Thyroid gland (tissue), 4 donors: ENCODE data around the gene OCLN.
"Not testable (repeated sequence)": the region's sequence is repeated elsewhere in the genome, so short reads cannot be mapped to it uniquely, and the experiment has no call there.

Experiments used
- POLR2A ChIP-seq, 2 donors: fragments of 450-650 bp; IDR thresholded peaks; one replicate each; pipeline ENCODE4 v1.6.1; 2017; ENCODE audit warnings: antibody characterized with exemption in 2 of 2, mild to moderate bottlenecking in 2 of 2, moderate library complexity in 1 of 2
- TF ChIP-seq, protein P1 (sequence below), 6 experiments: fragments of 200-600 bp in 3 of 6; fragments of 450-650 bp in 3 of 6; sonication (generic) in 3 of 6; IDR thresholded peaks; one replicate each; pipeline ENCODE4 v1.5.1; 2016 to 2019; ENCODE audit warnings: antibody characterized with exemption in 6 of 6, mild to moderate bottlenecking in 2 of 6, inconsistent platforms in 1 of 6, moderate library complexity in 1 of 6

- TF ChIP-seq, protein P1, sequence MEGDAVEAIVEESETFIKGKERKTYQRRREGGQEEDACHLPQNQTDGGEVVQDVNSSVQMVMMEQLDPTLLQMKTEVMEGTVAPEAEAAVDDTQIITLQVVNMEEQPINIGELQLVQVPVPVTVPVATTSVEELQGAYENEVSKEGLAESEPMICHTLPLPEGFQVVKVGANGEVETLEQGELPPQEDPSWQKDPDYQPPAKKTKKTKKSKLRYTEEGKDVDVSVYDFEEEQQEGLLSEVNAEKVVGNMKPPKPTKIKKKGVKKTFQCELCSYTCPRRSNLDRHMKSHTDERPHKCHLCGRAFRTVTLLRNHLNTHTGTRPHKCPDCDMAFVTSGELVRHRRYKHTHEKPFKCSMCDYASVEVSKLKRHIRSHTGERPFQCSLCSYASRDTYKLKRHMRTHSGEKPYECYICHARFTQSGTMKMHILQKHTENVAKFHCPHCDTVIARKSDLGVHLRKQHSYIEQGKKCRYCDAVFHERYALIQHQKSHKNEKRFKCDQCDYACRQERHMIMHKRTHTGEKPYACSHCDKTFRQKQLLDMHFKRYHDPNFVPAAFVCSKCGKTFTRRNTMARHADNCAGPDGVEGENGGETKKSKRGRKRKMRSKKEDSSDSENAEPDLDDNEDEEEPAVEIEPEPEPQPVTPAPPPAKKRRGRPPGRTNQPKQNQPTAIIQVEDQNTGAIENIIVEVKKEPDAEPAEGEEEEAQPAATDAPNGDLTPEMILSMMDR (IDR thresholded peaks at IDR 0.05): not testable (repeated sequence)
- TF ChIP-seq POLR2A (IDR thresholded peaks at IDR 0.05): not testable (repeated sequence)
These were observed 39.1 kb upstream of the OCLN start for GRCh38 chr5:69453487-69453886.
